DOHH2 (cell line): ENCODE data around the gene UPF1.

Source experiments
- H3F3A ChIP-seq: fragments of 200-600 bp; sonication (generic), shearing (Covaris generic); 2 replicates; pipeline ENCODE4 v1.6.0; 2016; ENCODE audit warnings: antibody characterized with exemption, mild to moderate bottlenecking; ENCODE audit not compliant: control insufficient read depth, insufficient read depth
- H3K27ac ChIP-seq: fragments of 200-600 bp; sonication (generic); 2 replicates; pipeline ENCODE4 v1.5.1; 2014; ENCODE audit warnings: low read depth, mild to moderate bottlenecking, low read length, moderate library complexity
- H3K27me3 ChIP-seq: fragments of 200-600 bp; sonication (generic); 2 replicates; pipeline ENCODE4 v1.6.1; 2014; ENCODE audit warnings: mild to moderate bottlenecking, low read length, mixed read lengths; ENCODE audit not compliant: control insufficient read depth
- H3K36me3 ChIP-seq: fragments of 200-600 bp; sonication (generic); 2 replicates; pipeline ENCODE4 v1.6.1; 2014; ENCODE audit warnings: mild to moderate bottlenecking, low read length, moderate library complexity, mixed read lengths; ENCODE audit not compliant: control insufficient read depth
- H3K4me1 ChIP-seq: fragments of 200-600 bp; sonication (generic); 2 replicates; pipeline ENCODE4 v1.6.1; 2014; ENCODE audit warnings: mild to moderate bottlenecking, low read length, mixed read lengths; ENCODE audit not compliant: control insufficient read depth
- H3K4me2 ChIP-seq: fragments of 200-600 bp; sonication (generic); 2 replicates; pipeline ENCODE4 v1.6.0; 2014; ENCODE audit warnings: mild to moderate bottlenecking, low read length, moderate library complexity
- H3K4me3 ChIP-seq: fragments of 200-600 bp; sonication (generic); 2 replicates; pipeline ENCODE4 v1.5.1; 2014; ENCODE audit warnings: mild to moderate bottlenecking, low read length, mixed read lengths
- H3K79me2 ChIP-seq: fragments of 200-600 bp; sonication (generic); 2 replicates; pipeline ENCODE4 v1.6.1; 2014; ENCODE audit warnings: mild to moderate bottlenecking, low read length, mixed read lengths; ENCODE audit not compliant: control insufficient read depth
- H3K9me2 ChIP-seq: fragments of 200-600 bp; sonication (generic); replicated peaks from 2 replicates; pipeline ENCODE4 v1.6.1; 2014; ENCODE audit warnings: mild to moderate bottlenecking, low read length, mixed read lengths; ENCODE audit not compliant: control insufficient read depth
- H3K9me3 ChIP-seq: fragments of 200-600 bp; sonication (generic); 2 replicates; pipeline ENCODE4 v1.6.1; 2014; ENCODE audit warnings: antibody characterized with exemption, low read length, mixed read lengths; ENCODE audit not compliant: control insufficient read depth, insufficient read depth
- H4K20me1 ChIP-seq: fragments of 200-600 bp; sonication (generic); 2 replicates; pipeline ENCODE4 v1.6.0; 2014; ENCODE audit warnings: low read depth, mild to moderate bottlenecking, antibody characterized with exemption, low read length, moderate library complexity; ENCODE audit not compliant: control insufficient read depth, insufficient read depth
- CTCF ChIP-seq: fragments of 200-600 bp; sonication (generic); IDR thresholded peaks from one replicate; pipeline ENCODE4 v1.5.1; 2014; ENCODE audit warnings: antibody characterized with exemption, mild to moderate bottlenecking, low read depth, low read length; ENCODE audit not compliant: poor library complexity, severe bottlenecking
- EZH2phosphoT487 ChIP-seq: fragments of 200-600 bp; sonication (generic); IDR thresholded peaks from 2 replicates; pipeline ENCODE4 v1.6.1; 2017; ENCODE audit warnings: borderline replicate concordance, mild to moderate bottlenecking, antibody characterized with exemption, low read length, moderate library complexity, mixed read lengths

UPF1 gene

GRCh38 chr19:18871543-18871942 is 39.8 kb downstream of the UPF1 start:
- no peaks in the 10 kb centered on the region for H3K27me3 ChIP-seq
- H3K36me3 ChIP-seq, result peaks cover 27% of the 10 kb centered on the region
- no peaks in the 10 kb centered on the region for H3K4me1 ChIP-seq
- H3K9me3 ChIP-seq, result no peaks in the 10 kb centered on the region
- no peak overlapping the region for H3K27ac ChIP-seq
- TF ChIP-seq CTCF (no peak), EZH2phosphoT487 (no peak)
- no peaks in the 10 kb centered on the region for H3K9me2 ChIP-seq
- H3K4me2 ChIP-seq, result no peak overlapping the region
- no peak overlapping the region for H3K4me3 ChIP-seq
- peaks cover 14% of the 10 kb centered on the region for H3K79me2 ChIP-seq
- peaks cover 3% of the 10 kb centered on the region for H3F3A ChIP-seq
- peaks cover 15% of the 10 kb centered on the region; the same call in 1 of the 2 replicates for H4K20me1 ChIP-seq

- H3K79me2 ChIP-seq, result no peaks in the 10 kb centered on the region
- H3K4me2 ChIP-seq, result no peak overlapping the region
- H3K27ac ChIP-seq, result no peak overlapping the region
- peaks cover 3% of the 10 kb centered on the region for H3F3A ChIP-seq
- H3K9me2 ChIP-seq, result no peaks in the 10 kb centered on the region
- H3K9me3 ChIP-seq, result no peaks in the 10 kb centered on the region
- no peak overlapping the region for H3K4me3 ChIP-seq
- H3K27me3 ChIP-seq, result no peaks in the 10 kb centered on the region
- H4K20me1 ChIP-seq, result 0 out of 2 replicates have a peak, but pooled peaks cover 3% of the 10 kb centered on the region
- peaks cover 8% of the 10 kb centered on the region; the same call in 1 of the 2 replicates for H3K4me1 ChIP-seq
- TF ChIP-seq CTCF, result no peak
- H3K36me3 ChIP-seq, result peaks cover 7% of the 10 kb centered on the region; the same call in 1 of the 2 replicates
These were observed 44.0 kb downstream of the UPF1 start for GRCh38 chr19:18875726-18876125.

GRCh38 chr19:18876865-18877264 is 45.1 kb downstream of the UPF1 start:
- Histone ChIP-seq H3F3A (peaks cover 3% of the 10 kb centered on the region), H3K9me2 (no peaks in the 10 kb centered on the region), H3K27me3 (no peaks in the 10 kb centered on the region), H3K4me3 (no peak overlapping the region), H3K9me3 (no peaks in the 10 kb centered on the region), H3K4me2 (no peak overlapping the region), H3K27ac (no peak overlapping the region), H3K79me2 (no peaks in the 10 kb centered on the region), H3K4me1 (peaks cover 8% of the 10 kb centered on the region; the same call in 1 of the 2 replicates), H4K20me1 (0 out of 2 replicates have a peak, but pooled peaks cover 3% of the 10 kb centered on the region), H3K36me3 (peaks cover 3% of the 10 kb centered on the region; the same call in 1 of the 2 replicates)
- TF ChIP-seq CTCF (no peak), EZH2phosphoT487 (no peak)
